GM12878 (cell line): Measurements from ENCODE around the gene MAPK8IP3. TPM values are rescaled to one million over a fixed set of nuclear protein-coding genes. Genes with fewer than 3 reads are reported as not detected.

Experiments used
- ATAC-seq: fragments of 200-7000 bp; cut with Tn5 transposase; 3 replicates; pipeline ENCODE4 v1.9.1; 2020; ENCODE audit warnings: mild to moderate bottlenecking, moderate library complexity
- BruUV-seq: library from RNA; stranded (reverse); fragments of 400-500 nt; replicated peaks from 2 replicates; lab custom pipeline; 2021; lab: Mats Ljungman, UMichigan
- CTCF ChIA-PET: fragments of 300-600 bp; sonication (Branson Sonifier 250); formaldehyde crosslinking; extraction: SDS; loops from one replicate; lab custom pipeline; 2021; ENCODE audit warnings: inconsistent platforms; lab: Yijun Ruan, JAX
- POLR2A ChIA-PET: fragments of 350-600 bp; formaldehyde crosslinking; extraction: SDS; loops from one replicate; lab custom pipeline; 2021; ENCODE audit warnings: inconsistent platforms; lab: Charles Lee
- RAD21 ChIA-PET: fragments of 300-600 bp; sonication (Branson Sonifier 250); formaldehyde crosslinking; loops from one replicate; lab custom pipeline; 2023; ENCODE audit warnings: antibody characterized with exemption; ENCODE audit not compliant: unreplicated experiment; lab: Charles Lee
- SMC1A ChIA-PET: fragments of 300-600 bp; sonication (Branson Sonifier 250); formaldehyde crosslinking; loops from one replicate; lab custom pipeline; 2023; ENCODE audit not compliant: unreplicated experiment, uncharacterized antibody; lab: Charles Lee
- DNase-seq: peaks from one replicate; pipeline ENCODE4 v3.0.0-alpha.2; 2011; ENCODE audit warnings: low read depth, low spot score
- FAIRE-seq: peaks from 3 replicates; lab custom pipeline; 2011; peaks lifted over from hg19 to GRCh38; lab: Jason Lieb, UNC
- H2AFZ ChIP-seq: 2 replicates; pipeline ENCODE4 v1.6.0; 2011; ENCODE audit warnings: low read depth, low read length, control low read depth; ENCODE audit not compliant: control insufficient read depth
- H3K27ac ChIP-seq: 2 replicates; pipeline ENCODE4 v1.5.1; 2011; ENCODE audit warnings: control low read depth; ENCODE audit not compliant: control insufficient read depth, insufficient read depth
- H3K27me3 ChIP-seq, 2 experiments: replicated peaks in 1 of 2; 2 replicates each; pipeline versions ENCODE4 v1.6.0 to v1.6.1; 2011; ENCODE audit warnings: low read length in 1 of 2; ENCODE audit not compliant: control insufficient read depth in 2 of 2, insufficient read depth in 2 of 2
- H3K36me3 ChIP-seq, 2 experiments: 2 replicates each; pipeline ENCODE4 v1.5.1; 2011; ENCODE audit warnings: low read length in 1 of 2; ENCODE audit not compliant: control insufficient read depth in 2 of 2, insufficient read depth in 2 of 2
- H3K4me1 ChIP-seq: 2 replicates; pipeline ENCODE4 v1.6.1; 2011; ENCODE audit warnings: mild to moderate bottlenecking, low read length, moderate library complexity, mixed read lengths; ENCODE audit not compliant: control insufficient read depth, insufficient read depth
- H3K4me2 ChIP-seq: 2 replicates; pipeline ENCODE4 v1.6.0; 2011; ENCODE audit warnings: control low read depth; ENCODE audit not compliant: control insufficient read depth, insufficient read depth
- H3K4me3 ChIP-seq: fragments of 200-600 bp; sonication (generic); 2 replicates; pipeline ENCODE4 v1.5.1; 2016
- H3K79me2 ChIP-seq: 2 replicates; pipeline ENCODE4 v1.6.0; 2011; ENCODE audit warnings: low read length; ENCODE audit not compliant: control insufficient read depth, insufficient read depth
- H3K9ac ChIP-seq: 2 replicates; pipeline ENCODE4 v1.8.0; 2011; ENCODE audit warnings: low read length, control low read depth, mixed read lengths; ENCODE audit not compliant: control insufficient read depth, insufficient read depth
- H3K9me3 ChIP-seq: replicated peaks from 3 replicates; pipeline ENCODE4 v1.5.1; 2011; ENCODE audit warnings: mild to moderate bottlenecking, low read length; ENCODE audit not compliant: control insufficient read depth, insufficient read depth
- H4K20me1 ChIP-seq: 2 replicates; pipeline ENCODE4 v1.6.0; 2011; ENCODE audit not compliant: control insufficient read depth, insufficient read depth
- CEBPB ChIP-seq, 2 experiments: fragments of 150-350 bp in 1 of 2; IDR thresholded peaks; 2 replicates each; pipeline ENCODE4 v1.6.1; 2012 to 2014; ENCODE audit warnings: low read depth in 2 of 2, low read length in 2 of 2, borderline replicate concordance in 1 of 2, inconsistent platforms in 1 of 2
- CHD1 ChIP-seq: IDR thresholded peaks from 2 replicates; pipeline ENCODE4 v1.6.1; 2012; ENCODE audit warnings: low read depth, low read length, improper control_type of control experiment
- CHD2 ChIP-seq: IDR thresholded peaks from 2 replicates; pipeline ENCODE4 v1.6.1; 2011; ENCODE audit warnings: low read depth, low read length, improper control_type of control experiment, borderline replicate concordance
- CHD4 ChIP-seq: fragments of 200-600 bp; sonication (generic); IDR thresholded peaks from 2 replicates; pipeline ENCODE4 v1.6.1; 2016; ENCODE audit warnings: mild to moderate bottlenecking
- GABPA ChIP-seq: IDR thresholded peaks from 2 replicates; pipeline ENCODE4 v1.6.1; 2014; ENCODE audit warnings: antibody characterized with exemption, low read depth, mild to moderate bottlenecking, inconsistent platforms
- POLR2A ChIP-seq: IDR thresholded peaks from 2 replicates; pipeline ENCODE4 v1.6.1; 2011; ENCODE audit warnings: low read depth, mild to moderate bottlenecking, low read length
- SIX5 ChIP-seq: IDR thresholded peaks from 2 replicates; pipeline ENCODE4 v1.6.1; 2011; ENCODE audit warnings: mild to moderate bottlenecking, low read depth, low read length, moderate library complexity; ENCODE audit not compliant: severe bottlenecking
- YY1 ChIP-seq: IDR thresholded peaks from 2 replicates; pipeline ENCODE4 v1.6.1; 2011; ENCODE audit warnings: low read depth, mild to moderate bottlenecking, low read length
- whole genome bisulfite sequencing: methylation state at CpG from one replicate; pipeline ENCODE4 v1.1.6; 2016; ENCODE audit warnings: low lambda C conversion rate; ENCODE audit not compliant: insufficient replicate concordance, insufficient coverage; ENCODE audit errors: missing lambda C conversion rate; 5-methylcytosine and 5-hydroxymethylcytosine counted together
- in situ Hi-C: fragments of 300-500 bp; cut with MboI; formaldehyde crosslinking; loops from 9 replicates; pipeline ENCODE4 v1.14.3; 2018; ENCODE audit warnings: mixed read lengths
- intact Hi-C: fragments of 100-400 bp; cut with micrococcal nuclease; formaldehyde crosslinking; loops from one replicate; pipeline ENCODE4 v1.14.2; 2022; ENCODE audit not compliant: unreplicated experiment
- polyA plus RNA-seq, 11 experiments: library from polyadenylated mRNA; depleted of rRNA in 4 of 11; unstranded in 6 of 11; stranded (reverse) in 5 of 11; fragments of >200 nt; fragmentation: Nextera tagmentation in 4 of 11; fragmentation: Illumina TruSeq in 1 of 11; extraction: Ambion mirVana in 4 of 11; extraction: Trizol in 1 of 11; gene quantifications; 1 replicate in 1 of 11; 2 replicates in 10 of 11; pipeline versions ENCODE4 v1.2.1 to v1.2.3, GENCODE V29; 2011 to 2016; ENCODE audit warnings: inconsistent platforms in 2 of 11, missing spikeins in 2 of 11, low read depth in 1 of 11
- total RNA-seq, 4 experiments: library from RNA; depleted of rRNA in 3 of 4; stranded (reverse); fragments of >200 nt in 3 of 4; fragmentation: Illumina TruSeq in 1 of 4; extraction: Trizol in 1 of 4; gene quantifications; 2 replicates each; pipeline versions ENCODE4 v1.2.1 to v1.2.3, GENCODE V29; 2013 to 2021
- TF ChIP-seq, protein P1 (sequence below): fragments of 450-650 bp; IDR thresholded peaks from 2 replicates; pipeline ENCODE4 v1.6.1; 2017; ENCODE audit warnings: borderline replicate concordance

Gene MAPK8IP3
- total and polyA plus RNA-seq, 10 of the 15 experiments (the other 5 are each of a cell fraction or from before 2014, with no cell fraction given): 0.06 to 67.9 (median 18.2) TPM

DNA sequence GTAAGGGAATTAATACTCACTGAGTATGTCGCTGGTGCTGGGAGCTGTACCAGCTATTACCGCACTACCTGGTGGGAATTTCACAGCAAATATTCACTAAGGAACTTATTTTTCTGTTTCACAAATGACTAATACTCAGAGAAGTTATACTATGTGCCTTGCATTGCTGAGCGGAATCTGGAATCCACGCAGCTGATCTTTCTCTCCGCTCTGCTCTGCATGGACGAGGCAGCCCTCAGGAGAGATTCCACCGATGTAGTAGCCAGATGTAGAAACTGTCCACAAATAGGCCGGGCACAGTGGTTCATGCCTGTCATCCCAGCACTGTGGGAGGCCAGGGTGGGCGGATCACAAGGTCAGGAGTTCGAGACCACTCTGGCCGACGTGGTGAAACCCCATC lies 48.2 kb downstream of the MAPK8IP3 start:
- ChIA-PET CTCF (interaction anchor here (0.6 kb wide), 1 partner anchor 387 kb away, joined by 3 read pairs; no protein-coding TSS in a partner anchor), RAD21 (no interaction called here), SMC1A (interaction anchor here (1.1 kb wide), 1 partner anchor 31 kb away, joined by 3 read pairs; no protein-coding TSS in a partner anchor), POLR2A (interaction anchor here (0.7 kb wide), 1 partner anchor 443 kb away, joined by 3 read pairs; no protein-coding TSS in a partner anchor)
- no peak overlapping the region for H3K27ac ChIP-seq
- no peak overlapping the region for H2AFZ ChIP-seq
- WGBS: 95% methylated on average over 12 of the region's 12 CpGs
- intact Hi-C loops (no loop called here), in situ Hi-C loops (no loop called here)
- no peak overlapping the region for H3K4me3 ChIP-seq
- no peak overlapping the region for H3K9ac ChIP-seq
- FAIRE-seq: no peak
- DNase-seq: no peak
- no TSS peak for BruUV-seq
- H3K4me2 ChIP-seq: no peak overlapping the region
- H3K79me2 ChIP-seq: no peaks in the 10 kb centered on the region
- H3K36me3 ChIP-seq: peaks cover 5 to 8% of the 10 kb centered on the region in 2 experiments
- TF ChIP-seq CHD1 (no peak), YY1 (no peak), CEBPB (IDR thresholded peaks at IDR 0.05; ENCODE audit: borderline replicate concordance in 1 of 2, low read depth in 2 of 2, low read length in 2 of 2) (no peak), SIX5 (no peak), CHD2 (no peak), CHD4 (no peak), GABPA (no peak), POLR2A (no peak)
- TF ChIP-seq, protein P1, sequence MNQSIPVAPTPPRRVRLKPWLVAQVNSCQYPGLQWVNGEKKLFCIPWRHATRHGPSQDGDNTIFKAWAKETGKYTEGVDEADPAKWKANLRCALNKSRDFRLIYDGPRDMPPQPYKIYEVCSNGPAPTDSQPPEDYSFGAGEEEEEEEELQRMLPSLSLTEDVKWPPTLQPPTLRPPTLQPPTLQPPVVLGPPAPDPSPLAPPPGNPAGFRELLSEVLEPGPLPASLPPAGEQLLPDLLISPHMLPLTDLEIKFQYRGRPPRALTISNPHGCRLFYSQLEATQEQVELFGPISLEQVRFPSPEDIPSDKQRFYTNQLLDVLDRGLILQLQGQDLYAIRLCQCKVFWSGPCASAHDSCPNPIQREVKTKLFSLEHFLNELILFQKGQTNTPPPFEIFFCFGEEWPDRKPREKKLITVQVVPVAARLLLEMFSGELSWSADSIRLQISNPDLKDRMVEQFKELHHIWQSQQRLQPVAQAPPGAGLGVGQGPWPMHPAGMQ: no peak
- no peak for ATAC-seq
- H3K27me3 ChIP-seq: no peaks in the 10 kb centered on the region
- no peaks in the 10 kb centered on the region for H3K9me3 ChIP-seq
- H4K20me1 ChIP-seq: no peaks in the 10 kb centered on the region
- H3K4me1 ChIP-seq: no peaks in the 10 kb centered on the region
